PFSK-1 (cell line): ENCODE results near the gene RAB11FIP3.
A peak's percentile ranks its signal among the peaks of the same experiment; 100 is the strongest.

Source experiments
- FOXP2 ChIP-seq: optimal IDR thresholded peaks from 2 replicates; pipeline ENCODE3; 2011; ENCODE audit warnings: borderline replicate concordance, control low read depth, inconsistent platforms; ENCODE audit not compliant: insufficient read depth; ENCODE audit errors: extremely low read length, extremely low read depth
- POLR2AphosphoS5 ChIP-seq: IDR thresholded peaks from 2 replicates; pipeline ENCODE4 v1.6.1; 2012; ENCODE audit warnings: low read depth, mild to moderate bottlenecking, control low read depth, low read length, moderate library complexity
- REST ChIP-seq, 2 experiments: IDR thresholded peaks; 2 replicates each; pipeline versions ENCODE4 v1.6.1 to v1.8.0; 2011 to 2012; ENCODE audit warnings: low read depth in 2 of 2, low read length in 2 of 2, control low read depth in 1 of 2, inconsistent platforms in 1 of 2, mild to moderate bottlenecking in 1 of 2, moderate library complexity in 1 of 2; ENCODE audit not compliant: insufficient read depth in 1 of 2
- SIN3A ChIP-seq: IDR thresholded peaks from 2 replicates; pipeline ENCODE4 v1.6.1; 2012; ENCODE audit warnings: mild to moderate bottlenecking, low read length, moderate library complexity, borderline replicate concordance; ENCODE audit not compliant: insufficient read depth
- TAF1 ChIP-seq: IDR thresholded peaks from 2 replicates; pipeline ENCODE4 v1.6.1; 2012; ENCODE audit warnings: low read length, control low read depth, borderline replicate concordance; ENCODE audit not compliant: insufficient read depth

Gene RAB11FIP3

GRCh38 chr16:521381-522210, 96.1 kb downstream of the RAB11FIP3 start:
- no peak for TF ChIP-seq SIN3A
- TF ChIP-seq POLR2AphosphoS5 = no peak
- TF ChIP-seq FOXP2 = no peak
- no peak for TF ChIP-seq TAF1
- TF ChIP-seq REST (IDR thresholded peaks at IDR 0.05; ENCODE audit: insufficient read depth in 1 of 2, low read depth in 2 of 2, low read length in 2 of 2) = no peak

GRCh38 chr16:522320-523096, 97.1 kb downstream of the RAB11FIP3 start:
- no peak for TF ChIP-seq SIN3A
- no peak for TF ChIP-seq FOXP2
- TF ChIP-seq REST (IDR thresholded peaks at IDR 0.05; ENCODE audit: insufficient read depth in 1 of 2, low read depth in 2 of 2, low read length in 2 of 2) = no peak
- TF ChIP-seq TAF1 = no peak
- no peak for TF ChIP-seq POLR2AphosphoS5

- TF ChIP-seq FOXP2 (no peak), POLR2AphosphoS5 (0 out of 2 replicates have a peak, but pooled peaks have one; percentile 5)
Observed at GRCh38 chr16:523097-523741, 97.8 kb downstream of the RAB11FIP3 start.

GRCh38 chr16:524274-525040, 99.0 kb downstream of the RAB11FIP3 start:
- TF ChIP-seq TAF1 = no peak
- TF ChIP-seq POLR2AphosphoS5 = peak; percentile 46; the same call in 1 of the 2 replicates

GRCh38 chr16:525123-525519, 99.7 kb downstream of the RAB11FIP3 start:
- TF ChIP-seq FOXP2 (no peak), POLR2AphosphoS5 (no peak), SIN3A (no peak), TAF1 (no peak), REST (IDR thresholded peaks at IDR 0.05; ENCODE audit: insufficient read depth in 1 of 2, low read depth in 2 of 2, low read length in 2 of 2) (no peak)
